NCI-H2081 treated with DMSO at 0.1 percent for 48 hours (cell line): Measurements from ENCODE around the gene CRTC1.

ENCODE experiments used
- DNase-seq: peaks from one replicate; lab custom pipeline; 2025; lab: John Stamatoyannopoulos, UW

The CRTC1 gene, protein sequence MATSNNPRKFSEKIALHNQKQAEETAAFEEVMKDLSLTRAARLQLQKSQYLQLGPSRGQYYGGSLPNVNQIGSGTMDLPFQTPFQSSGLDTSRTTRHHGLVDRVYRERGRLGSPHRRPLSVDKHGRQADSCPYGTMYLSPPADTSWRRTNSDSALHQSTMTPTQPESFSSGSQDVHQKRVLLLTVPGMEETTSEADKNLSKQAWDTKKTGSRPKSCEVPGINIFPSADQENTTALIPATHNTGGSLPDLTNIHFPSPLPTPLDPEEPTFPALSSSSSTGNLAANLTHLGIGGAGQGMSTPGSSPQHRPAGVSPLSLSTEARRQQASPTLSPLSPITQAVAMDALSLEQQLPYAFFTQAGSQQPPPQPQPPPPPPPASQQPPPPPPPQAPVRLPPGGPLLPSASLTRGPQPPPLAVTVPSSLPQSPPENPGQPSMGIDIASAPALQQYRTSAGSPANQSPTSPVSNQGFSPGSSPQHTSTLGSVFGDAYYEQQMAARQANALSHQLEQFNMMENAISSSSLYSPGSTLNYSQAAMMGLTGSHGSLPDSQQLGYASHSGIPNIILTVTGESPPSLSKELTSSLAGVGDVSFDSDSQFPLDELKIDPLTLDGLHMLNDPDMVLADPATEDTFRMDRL

DNA sequence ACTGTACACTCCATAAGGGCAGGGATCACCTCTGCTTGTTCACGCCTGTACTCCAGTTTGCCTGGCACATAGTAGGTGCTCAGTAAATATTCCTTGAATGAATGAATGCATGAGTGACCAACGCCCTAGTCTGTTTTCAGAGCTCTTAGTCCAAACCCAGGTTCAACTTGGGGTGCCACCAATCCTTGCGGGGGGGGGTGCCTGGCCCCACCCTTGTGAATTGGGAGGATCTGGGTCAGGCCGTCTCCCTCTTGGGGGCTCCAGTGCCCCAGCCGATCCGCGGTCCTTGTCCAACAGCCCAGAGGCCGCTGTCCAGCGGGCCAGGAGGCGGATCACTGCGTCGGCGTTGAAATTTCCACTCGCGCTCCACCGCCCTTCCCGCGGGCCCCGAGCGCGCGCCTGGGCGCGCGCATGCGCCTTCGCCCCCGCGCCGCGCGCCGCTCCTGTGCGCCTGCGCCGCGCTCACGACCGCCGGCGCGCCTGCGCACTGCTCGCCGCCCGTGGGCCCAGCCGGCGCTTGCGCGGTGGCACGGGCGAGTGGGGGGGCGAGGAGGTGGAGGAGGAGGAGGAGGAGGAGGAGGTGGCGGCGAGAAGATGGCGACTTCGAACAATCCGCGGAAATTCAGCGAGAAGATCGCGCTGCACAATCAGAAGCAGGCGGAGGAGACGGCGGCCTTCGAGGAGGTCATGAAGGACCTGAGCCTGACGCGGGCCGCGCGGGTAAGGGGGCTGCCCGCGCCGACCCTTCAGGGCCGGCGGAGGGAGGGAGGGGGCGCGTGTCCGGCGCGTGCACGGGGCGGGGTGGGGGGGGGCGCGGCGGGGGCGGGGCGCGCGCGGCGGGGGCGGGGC lies at the start of gene CRTC1:
TSS of gene CRTC1 (plus strand) at position 572 of the 849 bp plus-strand sequence. CDS start at position 595, 23 bp downstream.
- peak; percentile 17 for DNase-seq

DNA sequence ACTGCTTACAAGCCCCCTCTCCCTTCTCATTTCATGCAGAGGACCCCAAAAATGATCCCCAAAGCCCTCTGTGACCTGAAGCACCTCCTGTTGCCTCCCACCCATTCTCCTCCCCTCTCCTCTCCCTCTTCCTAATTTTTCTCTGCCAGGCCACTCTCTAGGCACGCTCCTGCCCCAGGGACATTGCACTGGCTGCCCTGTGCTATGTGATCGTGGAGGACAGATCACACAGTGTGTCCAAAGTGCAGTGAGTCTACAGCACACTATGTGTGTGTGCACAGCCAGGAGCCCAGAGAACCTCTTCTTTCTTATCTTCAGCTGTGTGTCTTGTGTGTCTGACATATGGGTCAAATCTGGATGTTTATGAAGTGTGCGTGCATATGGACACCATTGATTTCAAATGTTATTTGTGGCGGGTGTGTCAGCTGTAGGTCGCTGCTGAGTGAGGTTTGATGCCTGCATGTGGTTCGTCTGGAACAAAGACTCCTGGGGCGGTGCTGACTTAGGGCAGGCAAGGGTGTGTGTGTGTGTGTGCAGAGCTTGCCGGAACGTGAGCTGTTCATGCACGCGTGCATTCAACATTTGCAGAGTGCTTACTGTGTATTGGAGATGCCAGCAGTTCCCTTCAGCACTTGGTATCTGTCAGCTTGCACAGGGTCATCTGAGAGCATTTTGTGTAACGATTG lies 48.7 kb upstream of the CRTC1 start:
- DNase-seq = no peak

DNA sequence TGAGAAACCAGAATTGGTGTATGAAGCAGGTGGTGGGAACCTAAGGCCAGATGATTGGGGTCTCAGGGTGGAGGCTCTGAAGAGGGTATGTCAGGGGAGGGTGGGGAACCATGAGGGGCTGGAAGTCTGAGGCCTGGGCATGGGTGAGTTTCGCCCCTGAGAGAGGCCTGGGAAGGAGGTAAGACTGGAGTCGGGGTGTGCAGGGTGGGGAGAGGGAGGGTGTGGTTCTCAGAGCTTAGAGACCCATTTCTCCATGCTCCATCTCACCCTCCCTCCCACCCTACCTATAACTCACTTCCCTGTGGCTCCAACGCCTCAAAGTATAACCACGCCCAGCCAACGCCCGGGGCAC lies 47.7 kb upstream of the CRTC1 start:
- DNase-seq = no peak

DNA sequence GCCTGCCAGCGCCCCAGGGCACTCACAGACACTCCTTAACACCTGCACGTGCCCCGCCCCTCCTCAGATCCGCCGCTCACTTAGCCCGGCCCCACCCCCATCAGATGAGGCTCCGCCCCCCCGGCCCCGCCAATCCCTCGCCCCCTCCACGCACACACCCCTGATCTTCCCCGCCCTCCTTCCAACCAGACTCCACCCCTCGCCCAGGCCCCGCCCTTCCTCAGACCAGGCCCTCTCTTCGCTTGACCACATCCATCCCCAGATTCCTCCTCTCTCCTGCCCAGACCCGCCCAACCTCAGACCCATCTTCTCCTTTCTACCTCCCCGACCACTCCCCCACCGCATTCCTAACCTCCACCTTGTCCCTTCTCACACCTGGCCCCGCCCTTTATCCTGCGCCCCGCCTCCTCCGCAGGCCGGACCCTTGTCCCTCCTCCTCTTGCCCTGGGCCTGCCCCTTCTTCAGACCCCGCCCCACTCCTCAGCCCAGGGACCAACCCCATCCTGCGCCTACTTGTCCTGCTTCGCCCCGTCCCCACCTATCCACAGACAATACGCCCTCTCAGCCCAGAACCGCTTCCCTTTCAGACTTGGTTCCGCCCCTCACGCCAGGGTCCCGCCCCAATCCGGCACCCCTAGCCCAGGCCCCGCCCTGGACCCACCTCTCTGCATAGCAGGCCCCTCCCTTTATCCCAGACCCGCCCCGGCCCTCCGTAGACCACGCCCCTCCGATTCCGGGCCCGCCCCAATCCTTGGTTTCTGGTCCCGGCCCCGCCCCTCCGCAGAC lies 47.1 kb upstream of the CRTC1 start:
- peak; percentile 57 for DNase-seq

DNA sequence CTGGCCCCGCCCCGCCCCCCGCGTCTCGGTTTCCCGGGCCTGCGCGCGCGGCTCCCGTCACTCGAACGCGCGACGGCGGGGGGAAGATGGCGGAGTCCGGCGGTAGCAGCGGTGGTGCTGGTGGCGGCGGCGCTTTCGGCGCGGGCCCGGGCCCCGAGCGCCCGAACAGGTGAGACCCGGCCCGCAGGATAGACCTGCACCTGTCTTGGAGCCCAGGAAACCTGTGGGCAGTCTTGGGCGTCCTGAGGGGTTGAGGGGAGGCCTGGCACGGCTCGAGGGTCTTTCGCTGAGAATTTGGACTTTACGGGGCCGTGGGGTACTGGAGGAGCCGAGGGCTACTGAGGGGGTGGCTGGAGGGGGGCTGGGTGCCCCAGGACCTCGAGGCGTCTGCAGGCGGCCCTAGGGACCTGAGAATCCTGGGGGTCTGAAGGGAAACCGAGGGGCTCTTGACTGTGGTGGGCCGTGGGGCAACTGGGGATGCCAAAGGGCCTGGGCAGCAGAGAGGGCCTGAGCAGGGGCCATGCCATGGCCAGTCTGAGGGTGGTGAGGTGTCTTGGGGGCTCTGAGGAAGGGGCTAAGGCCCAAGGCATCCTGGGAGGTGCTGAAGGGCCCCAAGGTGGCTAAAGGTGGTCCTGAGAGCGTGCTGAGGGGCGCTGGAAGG lies 46.4 kb upstream of the CRTC1 start, which contains the start of gene KLHL26:
TSS of gene KLHL26 (plus strand) at position 60 of the 661 bp plus-strand sequence. CDS start at position 87, 27 bp downstream.
- no peak for DNase-seq

DNA sequence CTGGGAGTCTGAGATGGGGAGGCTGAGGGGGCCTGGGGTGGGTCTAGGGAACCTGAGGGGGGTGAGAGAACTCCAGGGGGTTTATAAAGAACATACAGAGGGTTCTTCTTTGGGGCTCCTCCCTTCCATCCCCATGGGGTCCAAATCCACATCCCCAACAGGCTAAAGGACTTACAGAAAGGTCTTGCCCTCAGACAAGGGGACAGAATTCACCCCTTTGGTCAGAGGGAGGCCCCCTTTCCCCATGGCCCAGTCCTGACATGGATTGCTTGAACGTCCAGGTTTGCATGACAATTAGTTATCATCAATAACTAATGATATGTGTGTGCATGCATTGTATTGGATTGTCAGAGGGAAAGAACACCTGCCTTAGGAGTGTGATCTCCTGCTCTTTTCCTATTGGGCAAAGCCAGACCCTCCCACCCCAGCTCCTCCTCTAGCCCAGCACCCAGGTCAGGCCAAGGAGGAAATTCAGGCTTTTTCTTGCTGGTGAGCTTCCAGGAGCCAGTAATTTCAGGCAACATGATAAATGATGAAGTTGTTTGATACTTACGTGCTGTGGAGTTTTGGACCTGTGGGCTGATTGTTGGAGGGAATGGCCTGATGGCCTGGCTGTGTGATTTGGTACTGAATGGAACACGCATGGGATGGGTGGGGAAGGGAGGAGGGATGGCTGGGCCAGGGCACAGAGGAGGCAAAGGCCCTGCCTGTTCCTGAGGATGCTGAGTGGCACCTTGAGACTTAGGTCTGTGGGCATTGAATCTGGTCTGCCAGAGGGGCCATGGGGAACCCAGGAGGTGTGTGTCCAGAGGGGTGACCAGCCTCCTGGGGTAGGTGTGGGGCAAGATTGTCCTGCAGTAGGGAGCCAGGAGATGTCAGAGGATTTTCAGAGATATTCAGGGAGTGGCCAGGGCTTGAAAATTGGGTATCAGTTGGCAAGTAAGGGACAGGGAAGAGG lies 45.5 kb upstream of the CRTC1 start:
- no peak for DNase-seq

DNA sequence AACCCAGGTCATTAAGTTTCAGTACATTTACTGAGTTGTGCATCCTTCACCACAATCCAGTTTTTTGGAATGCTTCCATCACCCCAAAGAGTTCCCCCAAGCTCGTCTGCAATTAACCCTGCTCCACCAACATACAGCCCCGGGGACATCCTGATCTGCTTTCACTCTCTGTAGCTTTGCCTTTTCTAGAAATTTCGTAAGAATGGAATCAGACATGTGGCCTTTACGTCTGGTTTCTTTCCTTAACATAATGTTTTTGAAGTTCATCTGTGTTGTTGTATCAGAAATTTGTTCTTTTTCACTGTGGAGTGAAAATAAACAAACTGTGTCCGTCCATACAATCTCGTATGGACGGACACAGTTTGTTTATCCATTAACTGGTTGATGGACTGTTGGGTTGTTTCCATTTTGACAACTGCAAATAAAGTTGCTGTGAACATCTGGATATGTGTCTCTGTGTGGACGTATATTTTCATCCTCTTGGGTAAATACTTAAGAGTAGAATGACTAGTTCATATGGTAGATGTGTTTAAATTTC lies 43.7 kb upstream of the CRTC1 start:
- DNase-seq = no peak

DNA sequence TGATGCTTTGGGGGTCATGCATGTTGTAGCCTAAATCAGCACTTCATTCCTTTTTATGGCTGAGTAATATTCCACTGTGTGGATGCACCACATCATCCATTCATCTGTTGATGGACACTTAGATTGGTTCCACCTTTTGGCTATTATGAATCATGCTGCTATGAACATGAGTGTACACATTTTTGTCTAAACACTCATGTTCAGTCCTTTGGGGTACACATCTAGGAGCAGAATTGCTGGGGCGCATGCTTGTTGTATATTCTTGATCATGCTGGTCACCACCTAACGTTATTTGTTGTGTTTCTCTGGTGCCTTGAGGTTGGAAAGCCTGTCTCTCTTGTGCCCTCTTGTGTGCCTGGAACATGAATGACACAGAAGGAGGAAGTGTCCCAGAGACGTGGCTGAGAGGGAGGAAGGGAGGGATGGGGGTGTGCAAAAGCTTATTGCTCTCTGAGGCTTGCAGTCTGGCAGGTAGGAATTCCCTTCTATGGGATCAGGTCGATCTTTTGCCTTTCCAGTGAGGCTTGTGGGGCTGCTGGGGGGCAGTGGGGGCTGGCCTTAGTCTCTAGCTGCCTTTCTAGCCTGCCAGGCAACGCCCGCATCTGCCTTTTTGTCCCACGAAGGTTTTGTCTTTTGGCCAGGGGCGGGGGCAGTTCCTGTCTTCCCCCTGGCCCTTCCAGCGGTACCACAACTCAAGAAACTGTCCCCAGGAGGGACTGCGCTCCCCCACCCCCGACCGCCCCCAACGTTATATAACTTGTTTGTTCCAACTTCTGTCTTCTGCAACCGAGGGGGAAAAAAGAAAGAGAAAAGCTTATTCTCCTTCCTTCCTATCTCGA lies 39.1 kb upstream of the CRTC1 start:
- DNase-seq = no peak

DNA sequence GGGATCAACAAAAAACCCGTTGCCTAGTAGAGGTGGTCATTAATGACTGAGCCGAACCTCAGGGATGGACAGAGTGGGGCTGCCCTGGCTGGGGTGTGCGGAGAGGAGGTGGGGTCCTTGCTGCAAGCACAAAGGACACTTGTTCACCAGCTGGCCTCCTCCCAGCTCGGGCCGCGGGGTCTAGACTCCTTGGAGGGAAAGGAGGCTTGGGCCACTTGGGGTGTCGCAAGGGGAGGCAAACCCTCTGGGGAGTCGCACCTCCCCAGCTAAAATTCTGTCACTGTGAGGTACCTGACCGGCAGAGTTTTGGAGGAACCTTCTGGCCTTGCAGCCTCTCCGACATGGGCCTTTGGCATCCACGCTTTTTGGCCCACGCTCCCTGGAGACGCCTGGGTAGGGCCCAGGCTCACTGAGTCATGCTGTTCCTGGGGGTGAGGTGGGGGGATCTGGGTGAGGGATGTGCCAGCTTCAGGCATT lies 38.4 kb upstream of the CRTC1 start:
- no peak for DNase-seq

DNA sequence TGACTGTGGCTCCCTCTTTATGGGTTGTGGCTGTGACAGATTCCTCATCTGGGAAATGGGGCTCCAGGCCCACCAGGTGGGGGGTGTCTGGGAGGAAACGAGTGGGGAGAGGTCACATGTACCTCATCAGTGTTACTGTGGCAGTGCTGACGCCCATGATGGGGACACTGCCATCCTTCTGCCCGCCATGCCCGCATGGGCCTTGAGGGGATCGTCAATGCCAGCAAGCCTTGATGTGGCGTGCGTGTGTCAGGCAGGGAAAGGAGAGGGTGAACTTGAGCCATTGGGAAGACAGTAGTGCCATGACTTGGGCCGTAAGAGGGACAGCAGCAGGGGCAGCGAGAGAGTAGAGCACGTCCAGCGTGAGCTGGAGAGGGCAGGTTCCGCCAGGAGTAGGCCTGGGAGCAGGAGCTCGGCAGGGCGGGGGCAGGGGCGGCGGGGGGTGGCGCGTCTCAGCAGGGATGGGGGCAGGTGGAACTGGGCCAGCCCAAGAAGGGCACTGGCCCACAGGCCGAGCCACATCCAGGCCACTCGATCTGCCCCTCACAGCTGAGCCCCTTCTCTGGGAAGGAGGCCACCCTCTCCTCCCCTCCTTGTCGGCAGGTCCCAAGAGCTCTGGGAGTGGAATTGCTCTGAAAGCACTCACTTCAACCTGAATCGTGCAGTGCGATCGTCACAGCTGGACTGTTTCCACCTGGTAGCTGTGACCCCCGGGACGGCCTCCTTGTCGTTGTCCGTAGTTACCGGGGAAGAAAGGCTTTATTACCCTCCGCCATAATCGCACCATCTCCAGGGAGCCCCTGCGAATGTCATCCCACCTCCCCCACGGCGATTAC lies 36.7 kb upstream of the CRTC1 start:
- no peak for DNase-seq

DNA sequence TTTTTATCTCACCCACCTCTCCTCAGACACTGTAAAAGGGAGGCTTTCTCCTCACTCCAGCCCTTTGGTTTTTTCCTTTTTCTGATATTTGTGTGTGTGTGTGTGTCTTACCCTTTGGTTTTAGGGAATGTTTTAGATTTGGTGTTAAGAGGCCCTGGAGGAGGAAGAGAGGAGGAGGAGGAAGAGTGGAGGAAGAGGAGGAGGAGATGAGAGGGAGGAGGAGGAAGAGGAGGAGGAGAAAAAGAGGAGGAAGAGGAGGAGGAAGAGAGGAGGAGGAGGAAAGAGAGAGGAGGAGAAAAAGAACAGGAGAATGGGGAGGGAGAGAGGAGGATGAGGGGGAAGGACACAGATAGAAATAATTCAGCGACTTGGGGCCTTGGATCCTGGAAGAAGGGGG lies 36.1 kb upstream of the CRTC1 start:
- no peak for DNase-seq

DNA sequence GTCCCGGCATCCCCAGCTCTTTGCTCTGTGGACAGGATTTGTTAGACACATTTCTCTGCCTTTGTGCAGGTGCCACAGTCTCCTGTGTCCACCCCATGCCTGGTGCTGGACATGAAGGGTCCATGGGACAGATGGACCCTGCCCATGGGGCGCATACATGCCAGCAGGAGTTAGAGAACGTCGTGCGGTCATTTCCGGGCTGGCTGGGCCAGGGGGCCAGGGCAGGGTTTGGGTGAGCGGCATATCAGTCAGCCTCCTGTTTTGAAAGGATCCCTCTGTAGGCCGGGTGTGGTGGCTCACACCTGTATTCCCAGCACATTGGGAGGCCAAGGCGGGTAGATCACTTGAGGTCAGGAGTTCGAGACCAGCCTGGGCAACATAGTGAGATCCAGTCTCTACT lies 35.7 kb upstream of the CRTC1 start:
- no peak for DNase-seq

DNA sequence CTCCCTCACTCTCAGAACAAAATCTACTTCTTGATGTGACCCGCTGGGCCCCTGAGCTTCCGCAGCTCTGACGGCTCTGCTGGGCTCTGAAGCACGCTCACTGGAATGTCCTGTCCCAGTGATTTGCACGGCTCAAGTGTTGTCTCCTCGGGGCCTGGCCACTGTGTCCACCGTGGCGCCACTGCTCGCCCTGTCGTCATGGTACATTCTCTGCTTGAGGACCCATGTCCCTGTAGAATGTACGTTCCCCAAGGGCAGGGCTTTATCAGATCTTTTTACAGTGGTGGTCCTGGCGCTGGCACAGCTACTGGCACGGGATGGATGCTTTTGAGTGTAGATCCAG lies 34.5 kb upstream of the CRTC1 start:
- DNase-seq = no peak

DNA sequence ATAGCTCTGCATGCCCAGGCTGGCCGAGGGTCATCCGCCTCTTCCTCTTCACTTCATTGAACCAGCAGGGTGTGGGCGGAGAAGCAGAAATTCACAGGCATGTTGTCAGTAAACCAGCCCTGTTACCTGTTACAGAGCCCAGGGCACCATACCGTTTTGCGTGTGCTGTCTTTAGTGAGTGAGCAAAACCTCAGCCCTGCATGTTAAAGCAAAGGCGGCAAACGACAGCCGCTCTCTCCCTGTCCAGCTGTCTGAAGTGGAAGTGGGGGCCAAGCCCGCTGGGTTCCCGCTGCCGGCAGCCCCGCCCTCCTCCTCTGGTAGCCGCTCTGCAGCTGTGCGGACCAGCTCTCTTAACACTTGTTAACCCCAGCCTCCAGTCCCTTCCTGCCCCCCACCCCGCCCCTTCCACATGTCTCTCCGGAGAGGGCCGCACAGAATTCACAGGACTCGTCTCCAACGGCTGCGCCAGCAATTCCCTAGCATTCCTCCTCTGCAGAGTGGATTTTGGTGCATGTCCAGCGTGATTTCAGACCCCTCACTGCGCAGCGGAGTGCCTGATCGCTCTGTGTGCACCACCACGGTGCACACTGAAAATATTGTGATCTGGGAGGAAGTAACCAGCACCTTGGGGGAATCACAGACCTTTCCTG lies 34.0 kb upstream of the CRTC1 start:
- DNase-seq = no peak

DNA sequence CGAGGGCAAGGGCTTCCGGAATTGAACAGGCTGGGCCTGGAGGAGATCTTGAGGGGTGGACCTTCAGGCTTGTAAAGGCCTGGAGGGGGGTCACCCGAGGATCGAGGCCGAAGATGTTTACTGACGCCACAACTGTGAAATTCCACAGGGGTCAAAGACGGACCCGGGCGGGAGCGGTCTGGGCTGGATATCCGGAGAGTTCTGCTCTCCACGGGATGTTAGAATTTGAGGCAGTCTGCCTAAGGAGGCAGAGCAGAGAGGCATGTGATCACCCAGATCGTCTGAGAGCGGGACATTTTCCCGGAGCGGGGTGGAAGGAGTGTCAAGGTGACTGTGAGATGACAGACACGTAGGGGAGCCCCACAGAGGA lies 33.5 kb upstream of the CRTC1 start:
- no peak for DNase-seq

DNA sequence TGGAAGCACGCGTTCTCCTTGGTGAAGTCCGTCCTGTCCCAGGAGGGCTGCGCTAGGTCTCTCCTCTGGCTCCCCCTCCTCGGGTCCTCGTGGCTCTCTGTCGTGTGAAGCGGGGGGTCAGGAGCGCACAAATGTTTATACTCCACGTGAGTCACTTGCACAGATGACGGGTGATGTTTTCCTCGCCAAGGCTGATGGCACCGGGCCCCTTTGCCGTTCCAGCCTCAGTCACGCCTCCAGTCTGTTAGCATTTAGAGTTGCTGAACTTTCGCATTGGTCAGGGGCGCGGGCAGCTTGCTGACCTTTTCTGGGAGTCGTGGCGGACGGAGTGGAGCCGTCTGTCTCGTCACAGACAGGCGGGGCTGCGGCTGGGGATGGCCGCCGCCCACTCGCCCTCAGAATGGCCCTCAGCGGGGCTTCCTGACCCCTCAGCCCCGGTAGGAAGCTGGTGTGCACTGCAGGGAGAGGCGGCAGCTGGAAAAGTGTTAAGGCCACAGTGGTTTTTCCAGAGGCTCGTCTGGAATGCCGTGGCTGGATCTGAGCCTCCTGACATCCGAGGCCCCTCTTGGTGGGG lies 32.9 kb upstream of the CRTC1 start:
- no peak for DNase-seq

DNA sequence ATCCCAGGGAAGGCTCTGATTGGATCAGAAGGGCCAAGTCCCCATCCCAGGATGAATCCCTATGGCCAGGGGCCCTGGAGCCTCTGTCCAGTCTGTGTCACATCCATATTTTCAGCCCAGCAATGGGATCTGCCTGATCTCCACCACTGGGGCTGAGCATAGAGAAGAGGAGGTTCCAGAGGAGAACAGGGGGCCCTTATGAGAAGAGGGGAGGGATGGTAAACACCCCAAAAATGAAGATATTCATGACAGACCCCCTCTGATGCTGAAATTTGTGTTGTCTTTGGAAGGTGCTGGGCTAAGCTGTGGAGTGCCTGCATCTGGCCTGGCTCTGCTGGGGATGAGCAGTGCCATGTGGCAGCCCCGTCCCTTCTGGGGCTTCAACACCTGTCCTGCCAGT lies 32.2 kb upstream of the CRTC1 start:
- no peak for DNase-seq
